Measurements from ENCODE around the gene SLC24A3.

- TF ChIP-seq CTCF (IDR thresholded peaks at IDR 0.05) (no peak), POLR2A (IDR thresholded peaks at IDR 0.05) (no peak)
Observed at GRCh38 chr20:19275630-19276071, 63.2 kb downstream of the SLC24A3 start.
